Measurements from ENCODE around the gene NPAS2.

Gene NPAS2, protein sequence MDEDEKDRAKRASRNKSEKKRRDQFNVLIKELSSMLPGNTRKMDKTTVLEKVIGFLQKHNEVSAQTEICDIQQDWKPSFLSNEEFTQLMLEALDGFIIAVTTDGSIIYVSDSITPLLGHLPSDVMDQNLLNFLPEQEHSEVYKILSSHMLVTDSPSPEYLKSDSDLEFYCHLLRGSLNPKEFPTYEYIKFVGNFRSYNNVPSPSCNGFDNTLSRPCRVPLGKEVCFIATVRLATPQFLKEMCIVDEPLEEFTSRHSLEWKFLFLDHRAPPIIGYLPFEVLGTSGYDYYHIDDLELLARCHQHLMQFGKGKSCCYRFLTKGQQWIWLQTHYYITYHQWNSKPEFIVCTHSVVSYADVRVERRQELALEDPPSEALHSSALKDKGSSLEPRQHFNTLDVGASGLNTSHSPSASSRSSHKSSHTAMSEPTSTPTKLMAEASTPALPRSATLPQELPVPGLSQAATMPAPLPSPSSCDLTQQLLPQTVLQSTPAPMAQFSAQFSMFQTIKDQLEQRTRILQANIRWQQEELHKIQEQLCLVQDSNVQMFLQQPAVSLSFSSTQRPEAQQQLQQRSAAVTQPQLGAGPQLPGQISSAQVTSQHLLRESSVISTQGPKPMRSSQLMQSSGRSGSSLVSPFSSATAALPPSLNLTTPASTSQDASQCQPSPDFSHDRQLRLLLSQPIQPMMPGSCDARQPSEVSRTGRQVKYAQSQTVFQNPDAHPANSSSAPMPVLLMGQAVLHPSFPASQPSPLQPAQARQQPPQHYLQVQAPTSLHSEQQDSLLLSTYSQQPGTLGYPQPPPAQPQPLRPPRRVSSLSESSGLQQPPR

DNA sequence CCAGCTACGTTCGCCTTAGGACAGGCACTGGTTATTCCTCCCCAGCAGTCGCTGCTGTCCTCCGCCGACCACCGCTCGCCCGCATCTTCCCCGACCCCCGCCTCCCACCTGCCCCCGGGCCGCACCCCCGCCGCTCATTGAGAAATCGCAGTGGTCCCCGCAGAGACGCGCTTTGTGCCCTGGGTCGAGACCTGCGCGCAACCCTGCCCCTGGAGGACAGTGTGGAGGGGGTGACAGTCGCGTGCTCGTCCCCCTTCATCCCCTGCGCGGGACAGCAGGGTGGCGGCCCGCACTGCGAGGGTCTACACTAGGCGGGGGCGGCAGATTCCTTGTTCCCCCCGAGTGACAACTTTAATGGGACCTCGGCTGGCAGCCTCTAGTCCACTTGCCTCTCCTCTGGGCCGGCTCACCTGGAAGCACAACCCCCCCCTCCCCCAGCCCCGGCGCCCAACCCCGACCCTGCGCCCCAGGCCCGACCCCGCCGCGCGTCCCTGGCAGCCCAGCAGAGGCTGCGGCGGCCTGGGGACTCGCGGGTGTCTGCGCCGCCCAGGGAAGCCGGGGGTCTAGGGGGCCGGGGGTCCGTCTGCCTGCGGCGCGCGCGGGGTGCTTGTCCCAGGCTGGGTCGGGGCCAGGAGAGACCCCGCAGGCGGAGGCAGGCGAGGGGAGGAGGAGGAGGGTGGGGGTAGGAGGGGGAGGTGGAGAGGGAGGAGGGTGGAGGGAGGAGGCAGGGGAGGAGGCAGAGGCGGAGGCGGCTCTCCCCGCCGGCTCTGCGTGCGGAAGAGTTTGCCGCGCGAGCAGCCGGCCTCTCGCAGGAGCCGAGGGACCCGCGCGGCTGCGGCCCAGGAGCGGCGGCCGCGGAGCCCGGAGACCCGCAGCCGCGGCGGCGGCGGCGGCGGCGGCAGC lies at the start of gene NPAS2:
Gene NPAS2 (plus strand): TSS at position 770 of the 903 bp plus-strand sequence. CDS start 84,616 bp downstream, outside the sequence.
- DNase-seq = no peak

DNA sequence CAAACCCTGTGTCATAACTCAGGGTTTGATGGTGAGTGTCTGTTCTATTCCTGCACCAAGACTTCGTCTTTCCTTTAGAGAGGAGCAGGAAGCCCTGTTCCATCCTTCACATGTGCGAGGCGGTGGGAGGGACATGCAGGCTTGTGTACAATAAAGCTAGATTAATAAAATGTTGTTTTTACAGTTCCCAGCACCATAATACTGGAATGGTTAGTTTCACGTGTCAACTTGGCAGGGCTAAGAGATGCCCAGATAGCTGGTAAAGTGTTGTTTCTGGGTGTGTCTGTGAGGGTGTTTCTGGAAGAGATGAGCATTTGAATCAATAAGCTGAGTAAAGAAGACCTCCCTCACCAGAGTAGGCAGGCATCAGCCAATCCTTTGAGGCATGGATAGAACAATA lies 48.8 kb upstream of the NPAS2 start:
- DNase-seq = no peak

DNA sequence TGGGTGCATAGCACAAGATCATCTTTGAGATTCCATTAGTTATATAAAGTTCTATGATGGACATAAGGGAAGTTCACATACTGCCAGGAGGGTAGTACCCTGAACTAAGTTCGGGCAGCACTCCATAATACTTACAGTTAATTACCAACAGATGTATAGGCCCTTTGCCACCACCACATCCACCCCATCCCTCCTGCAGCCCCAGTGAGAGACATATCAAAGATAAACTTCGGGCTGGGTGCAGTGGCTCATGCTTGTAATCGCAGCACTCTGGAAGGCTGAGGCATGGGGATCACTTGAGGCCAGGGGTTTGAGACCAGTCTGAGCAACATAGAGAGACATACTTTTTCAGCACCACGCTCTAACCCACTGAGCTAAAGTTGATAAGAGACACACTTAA lies 46.4 kb upstream of the NPAS2 start:
- DNase-seq = no peak

- DNase-seq = no peak
Measured at GRCh38 chr2:100776445-100776844, 43.5 kb upstream of the NPAS2 start.

- DNase-seq = no peak
Measured at GRCh38 chr2:100778637-100779450, 41.1 kb upstream of the NPAS2 start.

DNA sequence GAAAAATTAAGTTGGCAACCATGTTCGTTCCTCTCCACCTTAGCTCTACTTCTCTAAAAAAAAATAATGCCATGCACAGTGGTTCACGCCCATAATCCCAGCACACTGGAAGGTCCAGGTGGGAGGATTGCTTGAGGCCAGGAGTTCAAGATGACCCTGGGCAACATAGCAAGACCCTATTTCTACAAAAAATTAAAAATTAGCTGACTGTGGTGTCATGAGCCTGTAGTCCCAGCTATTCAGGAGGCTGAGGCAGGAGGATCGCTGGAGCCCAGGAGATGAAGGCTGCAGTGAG lies 40.1 kb upstream of the NPAS2 start:
- DNase-seq = no peak

DNA sequence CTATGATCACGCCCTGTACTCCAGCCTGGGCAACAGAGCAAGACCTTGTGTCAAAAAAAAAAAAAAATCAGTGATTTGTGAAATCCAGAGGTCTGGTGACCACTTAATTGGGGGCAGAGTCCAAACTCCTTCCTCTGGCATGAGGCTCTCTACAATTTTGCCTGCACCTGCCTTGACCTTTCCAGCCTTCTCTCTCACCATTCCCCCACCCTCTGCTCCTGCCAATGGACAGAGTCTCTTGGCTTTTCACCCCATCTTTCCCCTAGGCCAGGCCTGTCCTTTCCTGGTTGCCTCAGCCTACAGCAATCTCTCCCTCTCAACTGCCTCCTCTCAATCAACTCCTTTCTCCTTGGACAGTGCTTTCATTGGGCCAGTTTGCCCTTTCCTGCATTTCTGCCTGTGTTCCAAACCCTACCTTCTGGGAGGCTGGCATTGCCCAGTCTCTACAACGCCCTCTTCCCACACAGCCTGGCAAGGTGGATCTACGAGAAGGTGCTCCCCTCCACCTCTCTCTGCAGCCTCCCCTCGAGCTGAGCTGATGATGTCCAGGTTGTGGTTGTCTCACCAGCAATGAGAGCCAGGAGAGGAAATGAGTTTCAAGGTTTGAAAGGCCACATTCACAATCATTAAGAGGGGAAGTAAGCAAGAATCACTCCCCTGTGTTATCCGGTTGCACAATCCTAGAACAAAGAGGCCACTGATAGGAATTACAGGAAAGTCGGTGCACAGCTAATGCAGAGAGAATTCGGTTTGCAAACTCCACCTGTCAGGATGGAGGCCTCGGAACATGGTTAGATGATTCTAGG lies 39.5 kb upstream of the NPAS2 start:
- DNase-seq = no peak

- DNase-seq = no peak
Measured at GRCh38 chr2:100781009-100781325, 39.0 kb upstream of the NPAS2 start.

DNA sequence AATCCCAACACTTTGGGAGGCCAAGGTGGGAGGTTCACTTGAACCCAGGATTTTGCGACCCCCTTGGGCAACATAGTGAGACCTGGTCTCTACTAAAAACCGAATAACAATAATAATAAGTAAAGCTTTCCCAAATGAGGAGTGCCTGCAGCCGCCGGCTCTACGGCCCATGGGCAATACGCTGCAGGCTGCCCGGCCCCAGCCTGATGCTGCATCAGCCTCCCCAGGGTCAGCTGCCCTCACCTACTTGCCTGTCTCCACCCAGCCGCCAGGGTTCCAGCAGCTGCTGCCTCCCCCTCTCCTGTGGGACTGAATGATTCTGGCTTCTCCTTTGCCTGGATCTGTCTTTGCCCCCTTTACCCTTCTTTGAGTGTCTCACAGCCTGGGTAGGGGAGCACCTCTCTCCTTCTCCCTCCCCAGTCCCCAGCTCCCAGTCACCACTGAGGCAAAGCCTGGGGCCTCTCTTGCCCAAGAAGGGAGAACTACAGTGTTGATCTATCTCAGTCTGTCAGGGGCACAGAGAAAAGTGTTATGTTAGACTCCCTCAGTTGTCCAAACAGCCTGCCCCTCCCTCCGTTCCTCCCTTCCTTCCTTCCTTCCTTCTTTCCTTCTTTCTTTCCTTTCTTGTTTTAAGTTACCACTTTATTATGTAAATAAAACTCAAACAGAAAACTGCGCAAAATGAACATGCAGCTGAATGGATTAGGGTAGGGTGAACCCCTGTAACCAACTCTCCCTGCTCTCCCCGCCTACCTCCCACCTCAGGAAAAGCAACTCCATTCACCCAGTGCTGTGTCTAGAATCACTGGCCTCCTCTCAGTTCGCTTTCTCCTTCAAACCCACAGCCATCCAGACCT lies 38.2 kb upstream of the NPAS2 start:
- DNase-seq = no peak

DNA sequence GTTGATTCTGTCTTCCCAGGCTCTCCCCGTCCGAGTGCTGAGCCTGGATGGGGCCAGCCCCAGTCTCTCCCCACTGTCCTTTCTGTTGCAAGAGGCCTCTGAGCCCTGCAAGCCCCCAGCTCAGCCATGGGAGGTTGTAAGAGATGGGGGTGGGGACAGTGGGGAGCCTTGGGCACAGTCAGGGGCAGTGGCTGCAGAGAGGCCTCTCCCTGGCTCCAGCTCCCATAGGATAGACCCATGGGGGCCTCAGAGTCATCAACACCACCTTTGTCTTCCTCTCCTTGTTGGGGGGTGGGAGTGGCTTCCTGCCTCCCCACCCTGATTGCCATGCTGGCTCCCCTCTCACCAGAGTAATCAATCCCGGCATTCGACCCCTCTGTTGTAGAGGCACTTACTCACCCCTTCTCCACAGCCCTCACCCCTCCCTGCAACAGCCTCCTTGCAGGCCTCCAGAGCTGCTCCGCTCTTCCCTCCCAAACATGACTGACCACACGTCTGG lies 37.5 kb upstream of the NPAS2 start:
- DNase-seq = no peak

GRCh38 chr2:100783987-100784386 lies 36.0 kb upstream of the NPAS2 start:
- DNase-seq = no peak

DNA sequence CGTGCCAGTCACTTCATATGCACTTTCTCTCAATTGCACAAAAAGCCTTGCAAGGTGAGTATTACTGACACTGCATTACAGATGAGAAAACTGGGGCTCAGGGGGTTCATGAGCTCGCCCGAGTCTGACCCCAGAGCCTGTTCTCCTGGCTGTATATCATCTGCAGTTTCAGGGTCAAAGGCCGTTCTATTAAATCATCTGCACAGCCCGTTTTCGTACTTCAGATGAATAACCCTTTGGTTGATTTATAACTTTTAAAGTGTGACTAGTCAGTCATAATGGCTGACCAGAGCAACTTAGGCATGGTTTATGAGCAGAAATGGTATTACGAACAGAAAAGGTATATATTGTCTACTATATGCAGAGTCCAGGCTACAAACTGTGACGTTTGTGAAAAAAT lies 35.3 kb upstream of the NPAS2 start:
- no peak for DNase-seq

GRCh38 chr2:100785626-100786296 lies 34.2 kb upstream of the NPAS2 start:
- DNase-seq = no peak

- DNase-seq = no peak
Measured at GRCh38 chr2:100786297-100786658, 33.7 kb upstream of the NPAS2 start.

DNA sequence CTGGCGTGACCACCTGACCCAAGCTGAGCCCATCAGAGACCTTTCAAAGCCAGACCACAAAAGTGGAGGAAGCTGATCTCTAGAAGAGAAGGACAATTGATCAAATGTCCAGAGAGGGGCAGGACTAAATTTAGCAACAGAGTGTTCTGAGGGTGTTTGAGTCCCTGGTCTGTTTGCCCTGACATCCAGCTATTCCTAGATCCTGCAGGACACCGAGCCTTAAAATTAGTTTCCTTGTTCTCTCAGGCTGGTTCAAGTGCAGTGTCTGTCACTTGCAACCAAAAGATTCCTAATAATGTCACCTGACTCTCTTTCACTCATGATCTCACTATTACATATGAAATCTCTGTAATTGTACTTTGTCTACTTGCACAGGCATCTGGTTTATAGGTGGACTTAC lies 33.0 kb upstream of the NPAS2 start:
- DNase-seq = no peak

DNA sequence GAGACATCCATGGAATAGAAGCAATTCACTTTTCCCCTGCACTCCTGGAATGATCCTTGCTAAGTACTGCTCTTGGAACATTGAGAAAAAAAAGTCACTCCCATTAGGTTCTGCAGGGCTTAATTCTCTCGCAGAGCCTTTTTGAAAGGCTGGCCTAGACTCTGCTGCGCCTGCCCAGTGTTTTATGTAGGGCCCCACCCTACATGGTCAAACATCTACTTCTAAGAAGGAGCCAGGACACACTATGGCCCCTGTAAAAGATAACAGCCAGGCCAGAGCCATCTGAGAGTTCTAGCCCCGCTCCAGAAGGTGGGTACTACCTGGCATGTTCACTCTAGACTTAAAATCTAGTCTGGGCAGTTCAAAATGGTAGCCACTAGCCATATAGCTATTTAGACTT lies 30.6 kb upstream of the NPAS2 start:
- DNase-seq = no peak

DNA sequence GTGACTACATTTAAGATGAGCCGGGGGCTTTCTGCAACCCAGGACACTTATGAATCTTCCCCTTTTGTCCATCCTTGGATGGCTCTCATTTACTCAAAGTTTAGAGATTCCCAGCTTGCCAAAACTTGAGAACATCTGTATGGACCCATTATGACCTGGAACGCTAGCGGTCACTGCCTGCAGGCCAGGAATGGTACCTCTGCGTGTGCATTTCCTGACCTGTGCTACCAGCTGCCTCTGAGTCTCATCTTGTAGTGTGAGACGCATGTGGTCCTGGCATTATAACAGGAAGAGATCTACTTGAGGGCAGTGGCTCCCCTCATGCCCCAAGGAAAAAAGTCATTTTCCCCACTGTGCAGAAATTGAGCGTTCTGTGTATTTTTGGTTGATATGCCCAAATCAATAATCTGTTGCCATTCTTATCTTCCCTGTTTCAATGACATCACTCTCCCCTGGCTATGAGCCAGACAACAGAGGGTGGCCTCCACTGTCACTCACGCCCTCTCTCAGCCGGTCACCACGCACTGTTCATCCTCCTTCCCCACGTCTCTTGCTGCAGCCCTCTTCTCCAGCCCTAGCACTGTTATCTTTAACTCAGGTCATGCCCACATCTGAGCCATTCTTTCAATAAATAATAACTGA lies 28.5 kb upstream of the NPAS2 start:
- no peak for DNase-seq

GRCh38 chr2:100791936-100792308 lies 28.0 kb upstream of the NPAS2 start:
- DNase-seq = no peak

GRCh38 chr2:100793220-100793619 lies 26.7 kb upstream of the NPAS2 start:
- DNase-seq = no peak

GRCh38 chr2:100793982-100794381 lies 26.0 kb upstream of the NPAS2 start:
- no peak for DNase-seq
